Measurements from ENCODE around the gene CACNA1I.

DNA sequence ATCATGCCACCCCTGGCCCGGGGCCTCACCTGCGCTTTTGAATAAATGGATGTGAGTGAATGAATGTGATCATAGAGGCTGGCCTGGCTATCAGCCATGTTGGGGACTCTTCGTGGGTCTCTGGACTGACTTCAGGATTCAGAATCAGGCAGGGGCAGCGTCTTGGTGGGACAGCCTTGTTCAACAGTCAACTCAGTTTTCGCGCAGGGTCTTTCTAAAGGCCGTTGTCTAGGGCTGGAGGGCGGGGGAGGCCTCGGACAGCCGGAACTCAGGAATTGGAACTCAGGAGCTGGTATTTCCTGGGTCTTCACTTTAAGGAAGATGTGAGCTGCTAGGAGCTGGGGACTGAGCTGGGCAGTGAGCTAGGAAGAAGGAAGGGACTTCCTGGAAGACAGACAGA, 146.0 kb downstream of the CACNA1I start:
- no peak for TF ChIP-seq EZH2 (IDR thresholded peaks at IDR 0.05)
- no peak for TF ChIP-seq POLR2AphosphoS5 (IDR thresholded peaks at IDR 0.05; ENCODE audit: borderline replicate concordance, low read depth, low read length)

All from SK-N-MC (cell line).